Right ventricle myocardium superior (tissue), 1 donor: ENCODE data around the gene TMEM184B. TPM values are rescaled to one million over a fixed set of nuclear protein-coding genes. Genes with fewer than 3 reads are reported as not detected.
"Not testable (repeated sequence)": the region's sequence is repeated elsewhere in the genome, so short reads cannot be mapped to it uniquely, and the experiment has no call there.

Experiments used
- ATAC-seq: fragments of 200-7000 bp; cut with Tn5 transposase; one replicate; pipeline ENCODE4 v1.9.1; 2020; ENCODE audit warnings: mild to moderate bottlenecking; ENCODE audit not compliant: poor library complexity
- DNase-seq: peaks from one replicate; pipeline ENCODE4 v3.0.0-alpha.2; 2020
- intact Hi-C: fragments of 100-400 bp; cut with DNase I; formaldehyde crosslinking; loops from one replicate; pipeline ENCODE4 v1.11.2; 2022
- total RNA-seq: library from RNA; stranded (reverse); fragmentation: NEBNext Ultra II Directional; extraction: Animal tissue kit (Norgen Biotek cat#: 25700); gene quantifications from one replicate; pipeline ENCODE4 v1.2.1, GENCODE V29; 2021
- donor health status: DM: no; HTN: yes; CAD: no; lungs with severe emphysema.

TMEM184B gene
- total RNA-seq, 1 donor from 2014 or later, result 42.2 TPM

DNA sequence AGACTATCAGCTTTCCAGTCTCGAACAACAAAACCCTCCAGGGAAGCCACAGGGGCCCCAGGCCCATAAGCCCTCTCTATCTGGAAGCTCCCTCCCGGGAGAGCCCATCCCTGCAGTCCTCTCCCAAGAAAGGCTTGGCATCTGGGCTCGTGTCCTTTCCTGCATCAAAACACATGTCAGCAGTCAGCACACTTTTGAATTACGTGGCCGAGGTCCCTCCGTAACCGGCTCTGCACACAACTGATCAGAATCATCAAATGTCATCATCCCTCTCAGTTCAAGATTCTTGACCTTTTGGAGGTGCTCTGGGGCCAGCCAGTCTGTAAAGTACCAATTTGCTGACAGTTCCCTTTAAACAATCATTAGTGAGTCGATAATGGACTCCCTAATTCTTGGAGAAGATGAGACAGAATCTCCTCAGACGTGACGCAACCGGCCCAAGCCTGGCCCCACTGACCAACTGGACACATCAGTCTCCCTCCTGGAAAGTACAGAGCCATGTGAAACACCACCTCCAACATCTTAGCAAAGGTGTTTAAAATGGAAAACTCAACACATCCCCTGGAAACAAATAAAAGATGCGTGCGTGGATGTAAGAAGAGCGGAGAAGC is 37.5 kb downstream of the TMEM184B start:
- intact Hi-C loops, result no loop called here
- no peak for DNase-seq
- no peak for ATAC-seq

DNA sequence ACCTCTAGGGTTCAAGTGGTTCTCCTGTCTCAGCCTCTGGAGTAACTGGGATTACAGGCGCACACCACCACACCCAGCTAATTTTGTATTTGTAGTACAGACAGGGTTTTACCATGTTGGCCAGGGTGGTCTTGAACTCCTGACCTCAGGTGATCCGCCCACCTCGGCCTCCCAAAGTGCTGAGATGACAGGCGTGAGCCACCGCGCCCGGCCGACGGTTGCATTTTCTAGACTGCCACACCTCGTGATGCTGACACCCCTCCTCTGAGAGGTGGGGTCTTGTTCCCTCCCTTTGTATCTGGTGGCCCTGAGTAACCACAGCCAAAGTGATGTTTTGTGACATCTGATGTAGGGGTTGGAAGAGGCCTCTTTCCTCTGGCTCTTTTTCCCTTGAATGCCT is 39.0 kb downstream of the TMEM184B start:
- intact Hi-C loops, ATAC-seq: not testable (repeated sequence)

DNA sequence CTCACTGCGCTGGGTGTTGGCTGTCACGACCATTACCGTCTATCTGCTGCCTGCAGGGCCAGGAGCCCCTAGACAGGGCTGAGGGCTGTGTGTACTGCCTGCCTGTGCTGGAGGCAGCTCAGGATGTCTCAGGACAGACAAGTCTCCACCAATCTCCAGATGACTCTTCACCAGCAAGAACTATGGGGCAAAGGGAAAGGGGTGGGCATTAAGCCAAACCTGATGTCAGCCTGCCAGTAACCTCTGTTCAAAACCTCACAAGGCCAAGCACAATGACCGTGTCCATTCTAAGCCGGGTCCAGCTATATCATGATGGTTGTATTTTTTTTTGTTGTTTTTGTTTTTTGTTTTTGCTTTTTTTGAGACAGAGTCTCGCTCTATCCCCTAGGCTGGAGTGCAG is 39.4 kb downstream of the TMEM184B start:
- ATAC-seq, result no peak
- DNase-seq, result no peak
- intact Hi-C loops, result no loop called here

More for the DNA sequence above, 39.0 kb downstream of the TMEM184B start:
- not testable (repeated sequence) for DNase-seq

DNA sequence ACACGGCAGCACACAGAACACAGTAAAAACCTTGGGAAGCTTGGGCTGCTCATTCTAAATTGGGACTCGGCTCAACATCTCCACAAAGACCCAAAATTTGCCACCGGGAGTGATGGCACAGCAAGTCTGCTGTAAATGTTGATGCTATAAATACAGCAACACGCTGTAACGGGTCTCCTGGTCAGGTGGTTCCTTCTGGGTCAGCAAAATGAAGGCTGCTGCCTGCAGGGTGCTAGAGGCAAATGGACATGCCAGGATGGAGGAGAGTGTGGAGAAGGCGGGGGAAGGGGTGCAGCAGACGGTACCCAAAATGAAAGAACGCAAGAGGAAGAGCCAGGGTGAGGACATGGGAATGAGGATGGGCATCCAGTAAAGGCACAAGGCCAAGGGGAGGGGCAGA is 40.6 kb downstream of the TMEM184B start:
- ATAC-seq, result no peak
- intact Hi-C loops, result no loop called here
- no peak for DNase-seq

DNA sequence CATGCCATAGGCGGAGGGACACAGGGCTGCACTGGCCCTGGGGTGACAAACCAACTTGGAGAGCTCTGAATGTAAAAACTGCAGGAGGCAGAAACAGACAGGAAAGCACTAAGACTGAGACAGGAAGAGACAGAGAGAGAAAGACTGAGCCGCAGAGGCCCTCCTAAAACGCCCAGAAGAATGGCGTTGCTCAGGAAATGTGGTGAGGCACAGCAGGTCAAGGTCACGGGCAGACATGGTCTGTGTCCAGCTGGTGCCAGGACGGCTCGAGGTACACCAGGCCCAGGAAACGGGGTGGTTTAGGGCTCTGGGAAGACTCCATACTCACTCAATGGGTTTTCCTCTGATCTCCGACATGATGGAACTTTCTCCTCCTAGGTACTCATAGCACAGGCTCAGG is 41.9 kb downstream of the TMEM184B start:
- intact Hi-C loops, result no loop called here
- DNase-seq (no peak), ATAC-seq (no peak)

DNA sequence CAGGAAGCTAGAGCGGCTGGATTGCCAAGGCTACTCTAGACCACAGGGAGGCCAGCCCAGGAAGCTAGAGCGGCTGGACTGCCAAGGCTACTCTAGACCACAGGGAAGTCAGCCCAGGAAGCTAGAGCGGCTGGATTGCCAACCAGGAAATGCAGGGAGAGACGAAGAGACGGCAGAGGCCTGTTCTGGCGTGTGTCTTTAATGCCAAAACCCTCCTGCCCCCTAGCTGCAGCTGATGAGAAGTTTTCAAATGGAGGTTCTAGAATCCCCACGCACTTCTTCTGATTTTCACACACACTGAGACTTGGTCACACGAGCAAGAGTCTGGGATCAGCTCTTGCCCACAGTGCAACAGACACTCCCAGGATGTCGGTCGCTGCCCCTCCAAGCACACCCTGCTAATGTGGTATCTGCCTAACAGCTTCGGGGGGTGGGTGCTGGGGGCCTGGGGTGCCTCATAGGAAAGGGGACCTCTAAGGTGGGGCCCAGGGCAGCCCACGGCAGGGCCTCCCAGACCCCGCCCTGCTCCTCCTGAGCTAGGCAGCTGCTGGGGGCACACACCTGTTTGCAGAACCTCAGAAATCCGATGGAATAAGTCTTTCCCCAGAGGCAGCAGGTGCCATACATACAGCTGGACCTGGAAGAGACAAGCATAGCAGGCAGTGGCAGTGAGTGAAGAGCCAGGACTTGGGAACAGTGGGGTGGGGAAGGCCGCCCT is 42.5 kb downstream of the TMEM184B start:
- ATAC-seq, result peak; percentile 51
- DNase-seq, result peak; percentile 78
- intact Hi-C loops, result no loop called here

DNA sequence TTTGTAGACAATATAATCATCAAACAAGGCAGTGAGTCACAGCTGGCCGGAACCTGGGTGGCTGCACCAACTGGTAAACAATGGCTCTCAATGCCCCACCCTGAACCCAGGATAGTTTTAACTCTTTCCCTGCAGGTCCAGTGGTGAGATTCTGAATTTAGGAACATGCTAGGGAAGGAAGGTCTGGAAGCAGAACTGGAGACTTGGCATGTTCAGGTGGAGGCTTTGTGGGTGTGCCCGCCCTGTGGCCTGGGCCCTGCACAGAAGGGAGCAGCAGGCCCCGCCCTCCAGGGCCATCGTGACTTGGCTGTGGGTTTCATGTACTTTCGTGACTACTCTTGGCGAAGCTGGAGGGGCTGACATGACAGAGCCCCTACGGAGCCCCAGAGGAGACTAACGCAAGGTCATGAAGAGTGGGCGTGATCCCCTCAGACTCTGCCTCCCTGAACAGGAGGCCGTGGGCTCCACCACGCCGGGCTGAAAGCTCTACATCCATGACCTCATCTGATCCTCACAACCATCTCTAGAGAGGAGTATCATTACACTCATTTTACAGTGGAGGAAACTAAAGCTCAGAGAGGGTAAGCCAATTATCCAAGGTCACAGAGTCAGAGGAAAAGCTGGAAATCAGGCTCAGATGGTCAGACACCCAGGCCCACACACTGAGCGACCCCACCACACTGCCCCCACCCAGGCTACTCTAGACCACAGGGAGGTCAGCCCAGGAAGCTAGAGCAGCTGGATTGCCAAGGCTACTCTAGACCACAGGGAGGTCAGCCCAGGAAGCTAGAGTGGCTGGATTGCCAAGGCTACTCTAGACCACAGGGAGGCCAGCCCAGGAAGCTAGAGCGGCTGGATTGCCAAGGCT is 43.7 kb downstream of the TMEM184B start:
- peak; percentile 36 for ATAC-seq
- peak; percentile 71 for DNase-seq
- intact Hi-C loops, result loop anchor here (2.0 to 5.0 kb wide), 2 partner anchors 22 to 112 kb away; no protein-coding TSS in a partner anchor

DNA sequence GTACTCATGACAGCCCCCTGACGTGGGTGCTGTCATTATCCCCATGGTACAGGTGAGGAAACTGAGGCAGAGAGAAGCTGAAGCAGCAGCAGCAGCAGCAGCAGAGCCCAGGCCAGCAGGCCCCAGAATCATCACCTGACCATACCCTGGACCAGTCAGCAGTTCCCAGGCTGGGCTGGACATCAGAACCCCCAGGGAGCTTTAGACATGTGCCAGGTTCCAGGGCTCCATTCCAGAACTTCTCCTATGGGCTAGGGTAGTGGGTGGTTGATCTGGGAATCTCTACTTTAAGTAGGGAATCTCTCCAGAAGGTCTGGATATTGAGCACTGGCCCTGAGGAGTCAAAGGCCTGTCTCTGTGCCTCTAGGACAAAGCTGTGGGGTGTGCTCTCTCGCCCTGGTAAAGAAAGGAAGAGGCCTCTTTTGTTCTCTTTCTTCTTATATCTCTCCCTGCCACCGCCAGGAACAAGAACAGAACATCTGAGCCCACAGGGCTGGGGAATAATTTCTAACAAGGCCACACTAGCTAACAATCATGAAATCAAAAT is 44.4 kb downstream of the TMEM184B start:
- intact Hi-C loops, result loop anchor here (2.0 to 5.0 kb wide), 2 partner anchors 22 to 111 kb away; no protein-coding TSS in a partner anchor
- DNase-seq (no peak), ATAC-seq (no peak)

DNA sequence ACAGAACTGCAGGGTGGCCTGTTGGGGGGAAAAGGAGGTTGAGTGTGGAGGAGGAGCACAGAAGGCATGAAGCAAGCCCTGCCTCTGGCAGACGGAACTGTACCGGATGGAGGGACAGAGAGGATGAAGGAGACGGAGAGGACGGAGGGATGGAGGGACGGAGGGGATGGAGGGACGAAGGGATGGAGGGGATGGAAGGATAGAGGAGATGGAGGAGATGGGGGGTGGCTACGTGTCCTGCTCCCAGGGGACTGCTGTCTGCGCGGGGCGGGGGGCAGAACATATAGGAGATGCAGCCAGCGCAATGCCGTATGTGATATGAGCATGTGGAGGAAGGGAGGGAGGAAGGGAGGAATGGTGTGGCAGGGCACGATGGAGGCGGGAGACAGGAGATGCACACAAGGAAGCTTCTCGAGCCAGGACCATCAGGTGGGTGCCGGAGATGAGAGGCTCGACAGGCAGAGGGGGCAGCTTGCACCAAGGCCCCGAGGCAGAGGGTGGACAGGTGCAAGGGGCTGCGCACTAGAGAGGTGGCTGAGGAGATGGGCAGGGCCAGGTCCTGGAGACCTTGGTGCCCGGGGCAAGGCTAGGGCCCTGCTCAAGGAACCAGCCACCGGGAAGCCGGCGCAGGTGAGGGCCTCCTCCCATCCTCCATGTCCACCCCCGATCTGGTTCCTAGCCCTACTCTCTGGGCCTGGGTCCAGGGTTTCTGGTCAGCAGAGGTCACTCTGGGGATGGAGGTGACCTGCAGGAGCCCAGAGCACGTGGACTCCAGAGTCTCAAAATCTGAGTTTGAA is 45.8 kb downstream of the TMEM184B start:
- ATAC-seq, result no peak
- intact Hi-C loops, result loop anchor here (5.0 kb wide), 1 partner anchor 110 kb away; no protein-coding TSS in a partner anchor
- no peak for DNase-seq

DNA sequence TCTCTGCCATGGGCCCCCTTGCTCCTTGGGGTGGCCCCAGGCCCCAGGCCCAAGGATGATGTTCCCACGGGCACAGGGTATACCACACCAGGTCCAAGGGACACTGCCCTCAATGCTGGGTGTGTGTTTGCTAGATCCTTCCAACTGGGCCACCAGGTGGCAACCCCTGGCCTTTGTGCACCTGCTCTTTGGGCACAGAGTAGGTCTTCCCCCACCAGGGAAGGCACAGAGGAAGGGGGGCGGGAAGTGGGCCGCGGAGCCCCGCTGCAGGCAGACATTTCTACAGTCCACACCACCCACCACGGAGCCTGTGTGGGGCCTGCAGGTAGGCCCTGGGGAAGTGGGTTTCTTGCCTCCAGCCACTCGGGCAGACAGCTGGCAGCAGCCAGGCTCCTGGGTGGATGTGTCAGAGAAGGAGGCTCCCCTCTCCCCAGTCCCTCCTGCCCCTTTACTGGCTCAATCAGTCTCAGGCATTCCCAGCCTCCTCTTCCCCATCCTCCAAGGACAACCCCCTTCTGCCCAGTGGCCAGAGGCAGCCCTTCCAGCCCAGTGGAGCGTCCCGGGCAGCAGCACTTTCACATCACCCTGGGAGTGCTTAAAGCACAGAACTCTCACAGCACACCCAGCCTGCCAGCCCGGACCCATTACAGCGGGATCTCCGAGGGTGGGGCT is 49.4 kb downstream of the TMEM184B start:
- intact Hi-C loops, result no loop called here
- DNase-seq (no peak), ATAC-seq (no peak)

DNA sequence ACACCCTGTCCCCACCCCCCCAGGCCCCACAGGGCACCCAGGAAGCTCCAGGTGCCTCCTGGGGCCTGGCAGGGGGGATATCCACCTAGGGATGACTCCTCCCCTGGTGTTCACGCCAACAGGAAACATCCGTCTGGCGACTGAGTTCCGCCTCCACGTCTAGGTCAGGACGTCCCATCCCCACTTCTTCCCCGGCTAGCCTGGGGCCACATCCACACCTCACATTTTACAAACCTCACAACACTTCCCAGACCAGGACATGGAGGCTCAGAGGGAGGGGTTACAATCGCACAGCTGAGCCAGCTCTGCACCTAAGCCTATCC is 50.1 kb downstream of the TMEM184B start:
- intact Hi-C loops, result no loop called here

DNA sequence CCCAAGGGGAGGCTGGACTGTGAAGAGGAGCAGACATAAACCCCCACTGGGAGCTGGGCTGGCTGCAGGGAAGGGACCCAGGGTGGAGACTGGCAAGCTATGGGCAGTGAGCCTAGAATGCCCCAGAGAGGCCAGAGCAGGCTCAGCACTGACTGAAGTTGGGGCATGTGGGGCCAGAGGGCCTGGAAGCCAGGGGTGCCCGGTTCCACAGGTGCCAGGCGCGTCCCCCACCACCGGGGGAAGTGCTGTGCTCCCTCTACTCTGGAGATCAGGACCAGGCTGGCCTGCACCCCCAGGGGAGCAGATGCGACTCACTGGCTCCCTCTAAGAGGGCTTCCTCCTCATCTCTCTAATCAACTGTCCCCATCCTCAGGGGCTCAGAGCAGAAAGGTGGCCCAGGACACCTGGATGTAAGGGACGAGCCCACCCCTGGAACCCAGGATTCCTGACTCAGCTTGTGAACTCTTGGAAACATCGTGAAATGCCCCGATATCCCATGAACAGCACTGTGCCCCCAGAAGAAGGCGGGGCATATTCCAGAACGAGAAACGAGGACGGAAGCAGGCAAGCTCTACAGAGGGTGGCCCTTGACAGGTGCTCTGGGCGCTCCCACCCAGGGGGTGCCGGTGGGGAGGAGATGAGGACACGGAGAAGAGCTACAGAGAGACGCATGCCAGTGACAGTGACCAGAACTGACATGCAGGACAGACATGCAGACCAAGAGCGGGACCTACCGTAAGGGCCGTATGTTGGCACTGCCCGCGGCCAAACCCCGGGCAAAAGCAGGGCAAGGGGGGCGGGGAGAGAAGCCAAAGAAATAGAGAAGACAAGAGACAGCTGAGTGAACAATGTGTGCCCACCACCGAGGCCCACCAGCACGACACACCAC is 50.7 kb downstream of the TMEM184B start:
- DNase-seq (no peak), ATAC-seq (no peak)
- intact Hi-C loops, result no loop called here

More for the DNA sequence above, 50.1 kb downstream of the TMEM184B start:
- ATAC-seq (no peak), DNase-seq (no peak)

DNA sequence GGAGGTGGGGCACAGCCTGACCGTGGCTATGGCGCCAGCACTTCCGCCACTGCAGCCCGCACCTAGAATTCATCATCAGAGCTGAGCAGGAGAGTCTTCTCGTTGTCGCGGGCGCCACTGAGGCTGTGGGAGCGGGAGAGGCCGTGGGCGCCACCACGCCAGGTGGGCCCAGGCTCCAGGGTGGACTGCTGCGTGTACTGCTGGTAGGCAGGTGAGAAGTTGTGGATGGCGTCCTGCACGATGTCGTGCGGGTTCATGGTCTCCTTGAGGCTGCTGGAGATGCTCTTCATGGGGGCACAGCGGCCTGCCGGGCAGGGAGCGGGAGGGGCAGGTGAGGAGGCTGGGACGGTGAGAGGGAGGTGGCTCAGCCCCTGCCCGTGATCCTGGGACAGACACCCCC is 51.4 kb downstream of the TMEM184B start:
- ATAC-seq, result no peak
- DNase-seq, result no peak
- intact Hi-C loops, result no loop called here

DNA sequence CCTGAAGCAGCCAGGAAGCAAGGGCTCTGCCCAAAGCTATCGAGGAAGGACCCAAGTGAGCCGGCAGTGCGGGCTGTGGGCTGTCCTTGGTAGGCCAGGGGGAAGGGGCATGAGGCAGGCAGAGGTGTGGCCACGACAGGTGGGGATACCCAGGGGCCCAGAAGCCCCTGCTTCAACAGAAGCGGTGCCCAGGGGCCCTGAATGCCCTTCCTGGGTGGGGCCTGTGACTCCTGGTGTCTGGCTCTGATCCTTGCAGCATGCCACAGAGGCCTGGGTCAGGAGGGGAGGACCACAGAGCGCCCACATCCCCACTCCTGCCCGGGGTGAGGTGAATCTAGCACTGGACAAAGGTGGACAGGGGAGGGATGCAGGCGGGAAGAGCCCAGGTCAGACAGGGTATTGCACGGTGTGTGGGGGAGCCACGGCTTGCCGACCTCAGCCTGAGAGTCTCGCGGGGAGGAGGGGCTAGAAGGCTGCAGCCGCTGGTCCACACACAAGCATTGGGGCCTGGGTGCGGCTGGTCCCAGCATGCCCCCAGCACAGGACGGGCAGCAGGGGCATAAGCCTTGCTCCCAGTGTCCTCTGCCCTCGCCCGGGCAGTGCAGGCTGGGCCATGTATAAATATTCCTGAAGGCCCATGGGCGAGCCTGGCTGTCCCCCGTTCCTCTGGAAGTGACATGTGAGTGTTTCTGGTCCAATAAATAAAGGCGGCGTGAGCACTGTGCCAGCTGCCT is 52.0 kb downstream of the TMEM184B start:
- DNase-seq, result no peak
- ATAC-seq, result no peak
- intact Hi-C loops, result no loop called here

DNA sequence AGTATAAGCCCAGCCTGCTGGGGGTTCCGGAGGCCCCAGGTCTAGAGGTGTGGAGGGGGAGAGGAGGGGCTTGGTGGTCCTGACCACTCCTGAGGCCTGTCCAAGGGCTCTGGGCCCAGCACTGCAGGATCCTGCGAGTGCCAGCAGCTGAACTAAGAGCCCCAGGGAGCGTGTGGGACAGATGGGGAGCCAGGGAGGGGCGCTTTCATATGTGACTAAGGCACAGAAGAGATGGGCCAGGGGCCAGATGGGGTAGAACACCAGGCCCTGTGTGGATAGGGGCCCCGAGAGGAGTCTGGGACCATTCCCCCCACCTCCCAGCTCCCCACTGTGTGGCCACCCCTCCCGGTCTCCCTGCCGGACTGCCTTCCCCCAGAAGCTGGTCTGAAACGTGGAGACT is 52.6 kb downstream of the TMEM184B start:
- DNase-seq, result no peak
- no peak for ATAC-seq
- intact Hi-C loops, result no loop called here

DNA sequence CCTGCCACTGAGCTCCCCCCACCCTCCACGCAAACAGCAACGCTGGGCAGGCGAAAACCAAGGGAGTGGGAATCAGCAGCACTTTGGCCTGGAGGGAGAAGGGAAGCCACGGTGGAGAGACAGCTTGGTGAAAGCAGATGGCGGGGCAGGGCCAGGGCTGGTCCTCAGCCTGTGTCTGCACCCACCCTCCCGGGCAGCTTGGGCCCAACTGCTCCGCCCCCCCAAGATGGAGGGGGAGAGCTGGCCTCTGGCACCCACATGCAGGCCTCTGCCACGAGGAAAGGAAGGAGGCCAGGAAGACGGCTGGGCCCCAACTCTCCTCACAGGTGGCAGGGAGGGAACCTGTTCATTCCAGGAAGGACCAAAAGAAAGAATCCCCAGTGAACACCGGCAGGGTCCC is 53.2 kb downstream of the TMEM184B start:
- ATAC-seq (no peak), DNase-seq (no peak)
- intact Hi-C loops, result no loop called here
